Measurements from ENCODE around the gene EPN2. TPM values are rescaled to one million over a fixed set of nuclear protein-coding genes. Genes with fewer than 3 reads are reported as not detected.

EPN2 gene
- total and polyA plus RNA-seq, 10 of the 15 experiments (the other 5 are each of a cell fraction or from before 2014, with no cell fraction given) = 0.26 to 8.4 (median 4.7) TPM

- TF ChIP-seq TCF12 (IDR thresholded peaks at IDR 0.05; ENCODE audit: low read depth, low read length) (0 out of 2 replicates have a peak, but pooled peaks have one; percentile 25), PAX5 (IDR thresholded peaks at IDR 0.05; ENCODE audit: borderline replicate concordance, low read depth, low read length) (no peak), TCF7 (IDR thresholded peaks at IDR 0.05; ENCODE audit: borderline replicate concordance) (no peak), ZNF207 (IDR thresholded peaks at IDR 0.05; ENCODE audit: borderline replicate concordance) (no peak), EGR1 (IDR thresholded peaks at IDR 0.05; ENCODE audit: borderline replicate concordance in 1 of 2, low read depth in 2 of 2, low read length in 2 of 2) (no peak), BCL11A (IDR thresholded peaks at IDR 0.05; ENCODE audit: low read depth, low read length) (no peak), STAT1 (conservative IDR thresholded peaks at IDR 0.05) (no peak), POLR2A (IDR thresholded peaks at IDR 0.05; ENCODE audit: low read depth, low read length) (peak; percentile 6; the same call in 1 of the 2 replicates), JUND (IDR thresholded peaks at IDR 0.05; ENCODE audit: low read depth, low read length) (no peak)
- H4K20me1 ChIP-seq (ENCODE audit: control insufficient read depth, insufficient read depth) = no peaks in the 10 kb centered on the region
- POLR2A ChIA-PET = no interaction called here
- FAIRE-seq = no peak
- BruUV-seq (replicated peaks) = no TSS peak
- no peak overlapping the region for H3K27ac ChIP-seq (ENCODE audit: control insufficient read depth, insufficient read depth)
- SMC1A ChIA-PET (ENCODE audit: uncharacterized antibody, unreplicated experiment) = no interaction called here
- H2AFZ ChIP-seq (ENCODE audit: control insufficient read depth, low read depth, low read length) = no peak overlapping the region
- no peak for DNase-seq (ENCODE audit: low read depth, low spot score)
- H3K4me3 ChIP-seq = no peak overlapping the region
- H3K27me3 ChIP-seq (replicated peaks in 1 of 2; ENCODE audit: control insufficient read depth in 2 of 2, insufficient read depth in 2 of 2, low read length in 1 of 2) = no peaks in the 10 kb centered on the region; a peak in 1 of 4 replicates
- H3K36me3 ChIP-seq (ENCODE audit: control insufficient read depth in 2 of 2, insufficient read depth in 2 of 2, low read length in 1 of 2) = peaks cover 4 to 12% of the 10 kb centered on the region in 2 experiments
- H3K9me3 ChIP-seq (replicated peaks; ENCODE audit: control insufficient read depth, insufficient read depth, low read length) = no peaks in the 10 kb centered on the region
- in situ Hi-C loops (cut with MboI) (no loop called here), intact Hi-C loops (cut with micrococcal nuclease; ENCODE audit: unreplicated experiment) (no loop called here)
- RAD21 ChIA-PET (ENCODE audit: unreplicated experiment) = no interaction called here
- no peaks in the 10 kb centered on the region for H3K79me2 ChIP-seq (ENCODE audit: control insufficient read depth, insufficient read depth, low read length)
- H3K9ac ChIP-seq (ENCODE audit: control insufficient read depth, insufficient read depth, low read length) = no peak overlapping the region
- H3K4me2 ChIP-seq (ENCODE audit: control insufficient read depth, insufficient read depth) = no peak overlapping the region
- 88% methylated on average over 16 of the region's 16 CpGs for WGBS (ENCODE audit: insufficient coverage, insufficient replicate concordance, low lambda C conversion rate, missing lambda C conversion rate)
- ATAC-seq = no peak; the same call in 1 of the 3 replicates
- CTCF ChIA-PET = interaction anchor here (2.5 kb wide), 1 partner anchor 22 kb away, joined by 6 read pairs; the partner anchor contains the start of gene B9D1
- H3K4me1 ChIP-seq (ENCODE audit: control insufficient read depth, insufficient read depth, low read length) = no peaks in the 10 kb centered on the region
Observed at GRCh38 chr17:19384723-19385391, 147.7 kb downstream of the EPN2 start.

All from GM12878 (cell line).